ENCODE data around the gene LZTFL1.

Gene LZTFL1

DNA sequence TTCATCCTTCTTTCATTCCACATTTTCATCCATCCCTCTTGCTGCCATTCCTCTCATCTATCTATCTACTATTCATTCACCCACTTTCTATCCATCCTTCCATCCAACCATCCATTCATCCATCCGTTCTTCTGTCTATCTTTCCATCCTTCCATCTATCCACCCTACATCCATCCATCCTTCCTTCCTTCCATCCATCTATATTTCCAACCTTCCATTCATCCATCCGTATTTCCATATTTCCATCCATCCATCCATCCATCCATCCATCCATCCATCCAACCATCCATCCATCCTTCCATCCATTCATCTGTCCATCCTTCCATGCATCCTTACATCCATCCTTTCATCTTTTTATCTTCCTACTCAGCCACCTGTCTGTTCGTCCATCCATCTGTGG lies 59.5 kb downstream of the LZTFL1 start:
- DNase-seq = no peak

GRCh38 chr3:45781841-45782240 lies 60.1 kb downstream of the LZTFL1 start:
- DNase-seq = no peak

GRCh38 chr3:45781271-45781670 lies 60.6 kb downstream of the LZTFL1 start:
- DNase-seq = no peak

DNA sequence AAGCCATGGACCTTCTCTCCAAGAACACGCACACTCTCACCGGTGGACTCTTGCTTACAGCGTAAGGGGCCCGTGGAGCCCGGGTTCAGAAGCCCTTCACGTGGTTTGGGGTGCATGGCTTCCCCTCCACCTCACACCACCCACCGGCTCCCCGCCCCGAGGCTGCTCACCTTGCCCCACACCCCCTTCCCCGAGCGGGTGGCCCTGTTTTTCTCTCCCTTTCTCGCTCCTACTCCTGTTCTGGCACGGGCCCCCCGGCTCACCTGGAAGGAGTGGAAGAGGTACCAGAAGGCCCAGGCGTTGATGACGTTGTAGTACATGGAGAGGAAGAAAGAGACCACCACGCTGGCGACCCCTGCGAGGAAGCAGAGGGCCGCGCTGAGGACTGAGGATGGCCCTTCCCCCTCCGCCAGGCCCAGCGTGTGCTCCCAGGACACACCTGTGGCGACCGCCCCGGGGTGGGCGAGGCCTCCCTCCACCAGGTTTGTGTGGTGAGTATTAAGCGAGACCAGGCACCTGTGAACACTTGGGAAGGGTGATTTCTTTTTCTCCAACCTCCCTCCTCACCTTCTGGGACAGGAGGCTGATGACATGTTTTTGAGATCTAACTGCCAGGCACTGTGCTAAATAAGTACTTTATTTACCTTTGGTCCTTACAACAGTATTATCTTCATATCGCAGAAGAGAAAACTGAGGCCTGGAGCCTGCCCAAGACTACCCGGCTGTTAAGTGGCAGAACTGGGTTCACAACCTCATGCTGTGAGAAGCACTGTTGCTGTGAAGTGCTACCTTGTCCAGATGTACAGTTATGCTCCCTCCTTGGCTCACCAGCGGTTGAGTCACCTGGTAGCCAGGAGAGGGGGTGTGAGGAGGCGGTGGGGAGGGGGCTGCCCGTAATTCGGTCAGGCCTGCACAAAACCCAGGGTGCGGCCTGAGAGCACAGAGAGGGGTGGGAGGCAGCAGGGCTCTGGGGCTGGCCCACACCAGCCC lies 61.9 kb downstream of the LZTFL1 start:
- DNase-seq = no peak

DNA sequence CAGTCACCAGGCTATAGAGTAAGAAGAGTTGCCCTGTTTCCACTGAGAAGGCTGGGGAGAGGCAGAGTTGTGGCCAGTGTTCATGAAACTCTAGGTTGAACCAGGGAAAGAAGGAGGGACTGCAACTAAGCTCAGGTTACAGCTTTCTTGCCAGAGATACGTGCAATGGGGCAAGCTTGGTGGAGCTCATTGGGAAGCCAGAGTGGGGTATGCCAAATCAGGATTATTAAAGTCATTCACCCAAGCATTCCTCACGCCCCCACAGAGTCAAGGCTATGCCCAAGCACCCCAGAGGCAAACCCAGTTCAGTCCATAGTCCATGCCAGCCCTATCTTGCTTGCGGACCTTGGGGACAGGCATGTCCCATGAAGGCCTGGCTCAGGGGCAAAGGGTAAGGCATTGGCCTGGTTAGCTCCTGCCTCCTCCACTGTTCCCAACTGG lies 63.1 kb downstream of the LZTFL1 start:
- no peak for DNase-seq

DNA sequence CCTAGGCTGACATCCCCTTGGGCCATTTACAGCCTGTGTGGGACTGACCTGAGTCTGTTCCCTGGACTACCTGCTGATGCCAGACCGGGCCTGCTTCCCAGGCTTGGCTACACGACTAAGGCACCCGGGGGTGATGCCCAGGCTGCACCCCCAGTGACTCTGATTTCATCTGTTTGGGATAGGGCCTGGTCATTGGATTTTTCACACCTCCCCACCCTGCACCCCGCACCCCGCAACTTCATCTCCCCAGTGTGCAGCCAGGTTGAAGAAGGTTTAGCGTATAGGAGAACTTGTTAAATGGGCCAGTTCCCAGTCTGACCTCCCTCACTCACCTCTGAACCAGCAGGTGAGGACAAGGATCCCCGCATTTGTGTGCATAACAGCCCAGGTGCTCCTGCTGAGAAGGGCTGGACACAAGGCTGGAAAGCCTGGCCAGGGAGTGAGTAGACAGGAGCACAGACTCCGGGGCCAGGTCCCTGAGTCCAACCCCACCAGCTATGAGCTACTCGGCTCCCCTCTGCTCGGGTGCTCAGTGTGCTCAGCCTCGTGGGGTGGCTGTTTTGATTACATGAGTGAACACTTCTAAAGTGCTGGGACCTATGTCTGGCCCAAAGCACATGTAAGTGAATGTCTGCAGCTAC lies 64.1 kb downstream of the LZTFL1 start:
- no peak for DNase-seq

GRCh38 chr3:45777111-45777745 lies 64.7 kb downstream of the LZTFL1 start:
- no peak for DNase-seq

- no peak for DNase-seq
These were observed 65.3 kb downstream of the LZTFL1 start for GRCh38 chr3:45776611-45777010.

DNA sequence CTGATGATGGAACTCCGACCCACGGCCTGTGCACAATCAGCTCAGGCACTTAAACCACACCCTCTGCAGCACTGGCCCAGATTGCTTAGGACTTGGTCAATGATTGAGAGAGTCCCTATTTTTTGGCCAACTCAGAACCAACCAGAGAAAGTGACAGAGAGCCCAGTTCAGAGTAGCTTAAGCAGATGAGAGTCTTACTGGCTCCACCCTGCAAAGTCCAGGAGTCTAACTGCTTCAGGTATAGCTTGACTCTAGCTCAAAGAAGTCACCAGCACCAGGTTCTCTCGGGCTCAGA lies 65.7 kb downstream of the LZTFL1 start:
- no peak for DNase-seq

GRCh38 chr3:45775571-45776300 lies 66.2 kb downstream of the LZTFL1 start:
- no peak for DNase-seq

GRCh38 chr3:45774581-45775521 lies 67.1 kb downstream of the LZTFL1 start:
- DNase-seq = no peak

- no peak for DNase-seq
These were observed 68.0 kb downstream of the LZTFL1 start for GRCh38 chr3:45773714-45774449.

Measured in hematopoietic multipotent progenitor cell treated with erythropoietin and hydrocortisone succinate and interleukin-3 and kit ligand, for 8 days (in vitro differentiated cells).